BLaER1 treated with 17β-estradiol and CSF1 and Interleukin-3, amounts not matched to agents 10 nM and 100 nM (cell line): Measurements from ENCODE around the gene ERI3.
A peak's percentile ranks its signal among the peaks of the same experiment; 100 is the strongest.

Source experiments
- H3K27ac ChIP-seq, 11 experiments: shearing (Covaris generic); formaldehyde crosslinking; 2 replicates each; pipeline ENCODE4 v1.8.1; 2022
- H3K27me3 ChIP-seq, 11 experiments: shearing (Covaris generic); formaldehyde crosslinking; 2 replicates each; pipeline ENCODE4 v1.8.1; 2022
- H3K36me3 ChIP-seq, 11 experiments: shearing (Covaris generic); formaldehyde crosslinking; 2 replicates each; pipeline ENCODE4 v1.8.1; 2022
- H3K4me1 ChIP-seq, 10 experiments: shearing (Covaris generic); formaldehyde crosslinking; 2 replicates each; pipeline ENCODE4 v1.8.1; 2022
- H3K4me2 ChIP-seq, 11 experiments: shearing (Covaris generic); formaldehyde crosslinking; 2 replicates each; pipeline ENCODE4 v1.8.1; 2022
- H3K4me3 ChIP-seq, 10 experiments: shearing (Covaris generic); formaldehyde crosslinking; 2 replicates each; pipeline ENCODE4 v1.8.1; 2022
- H3K9ac ChIP-seq, 11 experiments: shearing (Covaris generic); formaldehyde crosslinking; 2 replicates each; pipeline ENCODE4 v1.8.1; 2022
- H3K9me3 ChIP-seq, 11 experiments: shearing (Covaris generic); formaldehyde crosslinking; replicated peaks in 1 of 11; 2 replicates each; pipeline ENCODE4 v1.8.1; 2022
- H4K20me1 ChIP-seq, 11 experiments: shearing (Covaris generic); formaldehyde crosslinking; 2 replicates each; pipeline ENCODE4 v1.8.1; 2022
- Cebpa-rat ChIP-seq, 11 experiments: shearing (Covaris generic); IDR thresholded peaks; 2 replicates each; pipeline ENCODE4 v1.8.1; 2022

Gene ERI3

GRCh38 chr1:44314452-44314851, 40.6 kb downstream of the ERI3 start:
- H3K9me3 ChIP-seq, result no peaks in the 10 kb centered on the region
- no peak overlapping the region for H3K9ac ChIP-seq
- peaks cover 81 to 100% (median 97%) of the 10 kb centered on the region in 11 experiments for H3K36me3 ChIP-seq
- no peak overlapping the region for H3K27ac ChIP-seq
- no peak overlapping the region for H3K4me2 ChIP-seq
- peaks cover 0 to 7% (median 0%) of the 10 kb centered on the region in 10 experiments; a peak in 2 of 20 replicates for H3K4me1 ChIP-seq
- H3K4me3 ChIP-seq, result no peak overlapping the region
- no peaks in the 10 kb centered on the region for H3K27me3 ChIP-seq
- peaks cover 0 to 13% (median 0%) of the 10 kb centered on the region in 11 experiments; a peak in 6 of 22 replicates for H4K20me1 ChIP-seq
- TF ChIP-seq Cebpa-rat (IDR thresholded peaks at IDR 0.05), result no peak

GRCh38 chr1:44313265-44313918, 41.7 kb downstream of the ERI3 start:
- Histone ChIP-seq H3K4me2 (no peak overlapping the region), H3K27ac (no peak overlapping the region), H3K36me3 (peaks cover 76 to 100% (median 97%) of the 10 kb centered on the region in 11 experiments), H3K9me3 (no peaks in the 10 kb centered on the region), H3K9ac (no peak overlapping the region), H3K4me1 (peaks cover 0 to 1% (median 0%) of the 10 kb centered on the region in 10 experiments; a peak in 2 of 20 replicates), H3K4me3 (no peak overlapping the region), H4K20me1 (peaks cover 0 to 13% (median 0%) of the 10 kb centered on the region in 11 experiments; a peak in 6 of 22 replicates), H3K27me3 (no peaks in the 10 kb centered on the region)
- TF ChIP-seq Cebpa-rat (IDR thresholded peaks at IDR 0.05), result no peak

GRCh38 chr1:44312399-44313196, 42.5 kb downstream of the ERI3 start:
- no peak for TF ChIP-seq Cebpa-rat (IDR thresholded peaks at IDR 0.05)
- H3K4me2 ChIP-seq, result no peak overlapping the region
- no peaks in the 10 kb centered on the region; a peak in 1 of 20 replicates for H3K4me1 ChIP-seq
- no peak overlapping the region for H3K27ac ChIP-seq
- H3K36me3 ChIP-seq, result peaks cover 78 to 100% (median 98%) of the 10 kb centered on the region in 11 experiments
- no peaks in the 10 kb centered on the region for H3K27me3 ChIP-seq
- no peaks in the 10 kb centered on the region for H3K9me3 ChIP-seq
- H3K4me3 ChIP-seq, result no peak overlapping the region
- no peak overlapping the region for H3K9ac ChIP-seq
- peaks cover 0 to 13% (median 0%) of the 10 kb centered on the region in 11 experiments; a peak in 5 of 22 replicates for H4K20me1 ChIP-seq

- Histone ChIP-seq H3K4me3 (no peak overlapping the region), H4K20me1 (peaks cover 0 to 17% (median 0%) of the 10 kb centered on the region in 11 experiments; a peak in 5 of 22 replicates), H3K9me3 (no peaks in the 10 kb centered on the region), H3K4me1 (peaks cover 15 to 21% (median 18%) of the 10 kb centered on the region in 10 experiments), H3K4me2 (no peak overlapping the region), H3K27me3 (no peaks in the 10 kb centered on the region), H3K36me3 (peaks cover 67 to 97% (median 86%) of the 10 kb centered on the region in 11 experiments), H3K27ac (no peak overlapping the region), H3K9ac (no peak overlapping the region)
- TF ChIP-seq Cebpa-rat (IDR thresholded peaks at IDR 0.05), result no peak
Observed at GRCh38 chr1:44310006-44310405, 45.1 kb downstream of the ERI3 start.

GRCh38 chr1:44305962-44306422, 49.1 kb downstream of the ERI3 start:
- H4K20me1 ChIP-seq, result peaks cover 0 to 17% (median 0%) of the 10 kb centered on the region in 11 experiments; a peak in 2 of 22 replicates
- peak overlapping the region; percentile 30 to 91 (median 65); a peak in 21 of 22 replicates for H3K4me2 ChIP-seq
- H3K27me3 ChIP-seq, result no peaks in the 10 kb centered on the region
- H3K9ac ChIP-seq, result peak overlapping the region in 2 of 11 experiments; percentile 11 to 37; a peak in 3 of 22 replicates
- peaks cover 21 to 30% (median 26%) of the 10 kb centered on the region in 10 experiments for H3K4me1 ChIP-seq
- 0 out of 20 replicates have a peak overlapping the region, but pooled peaks of 2 of the 10 experiments have one; percentile 14 to 17 for H3K4me3 ChIP-seq
- no peaks in the 10 kb centered on the region for H3K9me3 ChIP-seq
- TF ChIP-seq Cebpa-rat (IDR thresholded peaks at IDR 0.05), result no peak
- H3K27ac ChIP-seq, result peak overlapping the region in 4 of 11 experiments; percentile 5 to 16 (median 12); a peak in 3 of 22 replicates
- peaks cover 72 to 96% (median 83%) of the 10 kb centered on the region in 11 experiments for H3K36me3 ChIP-seq

- H3K4me3 ChIP-seq, result no peak overlapping the region
- peaks cover 21 to 30% (median 26%) of the 10 kb centered on the region in 10 experiments for H3K4me1 ChIP-seq
- H3K27me3 ChIP-seq, result no peaks in the 10 kb centered on the region
- H3K36me3 ChIP-seq, result peaks cover 58 to 94% (median 79%) of the 10 kb centered on the region in 11 experiments
- no peak overlapping the region for H3K9ac ChIP-seq
- H4K20me1 ChIP-seq, result peaks cover 0 to 26% (median 0%) of the 10 kb centered on the region in 11 experiments; a peak in 2 of 22 replicates
- H3K9me3 ChIP-seq, result no peaks in the 10 kb centered on the region
- no peak for TF ChIP-seq Cebpa-rat (IDR thresholded peaks at IDR 0.05)
- H3K27ac ChIP-seq, result no peak overlapping the region
- H3K4me2 ChIP-seq, result no peak overlapping the region
Observed at GRCh38 chr1:44303532-44303931, 51.5 kb downstream of the ERI3 start.

GRCh38 chr1:44302541-44302940, 52.5 kb downstream of the ERI3 start:
- no peaks in the 10 kb centered on the region for H3K27me3 ChIP-seq
- TF ChIP-seq Cebpa-rat (IDR thresholded peaks at IDR 0.05), result no peak
- no peak overlapping the region for H3K9ac ChIP-seq
- H3K4me1 ChIP-seq, result peaks cover 21 to 30% (median 26%) of the 10 kb centered on the region in 10 experiments
- H3K4me3 ChIP-seq, result no peak overlapping the region
- H4K20me1 ChIP-seq, result peaks cover 0 to 23% (median 0%) of the 10 kb centered on the region in 11 experiments; a peak in 2 of 22 replicates
- no peak overlapping the region for H3K27ac ChIP-seq
- no peaks in the 10 kb centered on the region for H3K9me3 ChIP-seq
- H3K4me2 ChIP-seq, result no peak overlapping the region
- peaks cover 56 to 94% (median 77%) of the 10 kb centered on the region in 11 experiments for H3K36me3 ChIP-seq

GRCh38 chr1:44301442-44301841, 53.6 kb downstream of the ERI3 start:
- no peak overlapping the region for H3K4me2 ChIP-seq
- no peaks in the 10 kb centered on the region for H3K9me3 ChIP-seq
- peaks cover 55 to 94% (median 77%) of the 10 kb centered on the region in 11 experiments for H3K36me3 ChIP-seq
- no peak overlapping the region for H3K9ac ChIP-seq
- peaks cover 20 to 23% (median 22%) of the 10 kb centered on the region in 10 experiments for H3K4me1 ChIP-seq
- peaks cover 0 to 12% (median 0%) of the 10 kb centered on the region in 11 experiments; a peak in 2 of 22 replicates for H4K20me1 ChIP-seq
- H3K4me3 ChIP-seq, result no peak overlapping the region
- no peaks in the 10 kb centered on the region for H3K27me3 ChIP-seq
- TF ChIP-seq Cebpa-rat (IDR thresholded peaks at IDR 0.05), result no peak
- H3K27ac ChIP-seq, result no peak overlapping the region

GRCh38 chr1:44300852-44301251, 54.2 kb downstream of the ERI3 start:
- peaks cover 14 to 17% (median 16%) of the 10 kb centered on the region in 10 experiments for H3K4me1 ChIP-seq
- H3K4me2 ChIP-seq, result no peak overlapping the region
- H3K27me3 ChIP-seq, result no peaks in the 10 kb centered on the region
- H3K9ac ChIP-seq, result no peak overlapping the region
- H3K36me3 ChIP-seq, result peaks cover 52 to 95% (median 81%) of the 10 kb centered on the region in 11 experiments
- no peak overlapping the region for H3K4me3 ChIP-seq
- peaks cover 0 to 9% (median 0%) of the 10 kb centered on the region in 11 experiments; a peak in 2 of 22 replicates for H4K20me1 ChIP-seq
- H3K9me3 ChIP-seq, result no peaks in the 10 kb centered on the region
- TF ChIP-seq Cebpa-rat (IDR thresholded peaks at IDR 0.05), result no peak
- no peak overlapping the region for H3K27ac ChIP-seq
